Epidermal melanocyte (primary cell): ENCODE data around the gene PCDHB7.
"Not testable (repeated sequence)": the region's sequence is repeated elsewhere in the genome, so short reads cannot be mapped to it uniquely, and the experiment has no call there.

ENCODE experiments used
- DNase-seq: peaks from one replicate; pipeline ENCODE4 v3.0.0; 2011; ENCODE audit warnings: low spot score; ENCODE audit not compliant: insufficient read length

PCDHB7 gene

GRCh38 chr5:141223112-141223783 lies 50.8 kb downstream of the PCDHB7 start, which contains the start of gene PCDHB14:
Gene PCDHB14, plus strand, starts transcription at chr5:141223343. Its CDS starts 163 bp downstream, at chr5:141223506.
- DNase-seq: no peak

GRCh38 chr5:141224844-141225243 lies 52.4 kb downstream of the PCDHB7 start:
- not testable (repeated sequence) for DNase-seq

GRCh38 chr5:141225421-141225820 lies 53.0 kb downstream of the PCDHB7 start:
- DNase-seq: not testable (repeated sequence)
